NCI-H2227 (cell line): ENCODE data around the gene CACNG1.
A peak's percentile ranks its signal among the peaks of the same experiment; 100 is the strongest.

Source experiments
- DNase-seq: peaks from one replicate; lab custom pipeline; 2025; ENCODE audit not compliant: unreplicated experiment; lab: John Stamatoyannopoulos, UW

Gene CACNG1, protein sequence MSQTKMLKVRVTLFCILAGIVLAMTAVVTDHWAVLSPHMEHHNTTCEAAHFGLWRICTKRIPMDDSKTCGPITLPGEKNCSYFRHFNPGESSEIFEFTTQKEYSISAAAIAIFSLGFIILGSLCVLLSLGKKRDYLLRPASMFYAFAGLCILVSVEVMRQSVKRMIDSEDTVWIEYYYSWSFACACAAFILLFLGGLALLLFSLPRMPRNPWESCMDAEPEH

DNA sequence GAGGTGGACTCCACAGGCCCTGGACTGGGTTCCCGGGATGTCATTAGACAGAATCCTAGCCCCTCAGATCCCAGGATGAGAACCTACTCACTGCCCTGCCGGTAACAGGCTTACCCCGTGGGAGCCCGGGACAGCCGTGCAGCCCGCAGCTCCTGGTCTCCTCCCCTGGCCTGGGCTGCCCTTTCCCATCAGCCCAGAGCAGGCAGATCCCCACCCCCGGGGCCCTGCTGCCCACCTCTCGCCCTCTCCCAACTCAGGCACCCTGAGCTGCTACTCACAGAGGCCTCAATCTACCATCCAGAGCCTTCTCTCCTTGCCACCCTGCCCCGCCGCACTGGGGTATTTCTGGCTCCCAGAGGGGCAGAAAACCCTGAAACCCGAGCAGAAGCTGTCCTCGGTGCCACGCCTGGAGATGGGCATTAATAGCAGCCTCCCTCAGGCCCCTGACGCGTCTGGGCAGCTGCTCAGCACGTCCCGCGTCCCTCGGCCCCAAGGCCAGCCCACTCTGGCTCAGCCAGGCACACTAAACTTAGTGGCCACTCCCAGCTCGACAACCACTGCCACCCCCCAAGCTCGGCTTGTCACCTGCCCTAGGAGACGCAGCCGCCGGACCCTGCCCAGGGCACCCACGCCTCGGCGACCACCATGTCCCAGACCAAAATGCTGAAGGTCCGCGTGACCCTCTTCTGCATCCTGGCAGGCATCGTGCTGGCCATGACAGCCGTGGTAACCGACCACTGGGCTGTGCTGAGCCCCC is at the start of gene CACNG1:
CACNG1 (plus strand) TSS at position 539 of the 757 bp plus-strand sequence; CDS start at position 646, 107 bp downstream.
- no peak for DNase-seq

DNA sequence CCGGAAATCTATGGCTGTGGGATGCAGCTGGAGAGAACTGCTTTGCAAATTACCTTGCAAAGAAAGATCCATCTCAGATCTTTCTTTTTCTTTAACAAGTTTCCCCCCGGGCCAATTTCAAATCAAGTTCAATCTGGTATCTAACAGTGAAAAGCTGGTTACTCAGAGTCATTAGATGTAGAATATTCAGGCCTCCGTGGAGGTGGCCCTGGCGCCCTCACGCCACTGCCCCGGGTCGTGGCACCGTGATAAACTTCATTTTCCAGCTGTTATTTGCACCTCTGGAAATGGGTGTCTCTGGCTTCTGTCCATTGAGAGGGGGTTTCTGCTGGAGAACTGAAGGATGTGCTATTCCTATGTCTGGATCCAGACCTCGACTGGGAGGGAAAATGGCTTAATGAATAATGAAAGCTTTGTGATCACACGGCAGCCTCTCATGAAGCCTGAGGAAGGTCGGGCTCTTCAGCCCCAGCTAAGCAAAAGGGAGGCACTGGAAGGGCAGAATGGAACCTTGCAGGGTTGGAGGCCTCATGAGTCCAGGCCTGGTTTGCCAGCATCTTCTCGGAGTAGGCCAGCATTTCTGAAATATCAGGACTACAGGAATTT is 49.3 kb upstream of the CACNG1 start:
- DNase-seq, result no peak

DNA sequence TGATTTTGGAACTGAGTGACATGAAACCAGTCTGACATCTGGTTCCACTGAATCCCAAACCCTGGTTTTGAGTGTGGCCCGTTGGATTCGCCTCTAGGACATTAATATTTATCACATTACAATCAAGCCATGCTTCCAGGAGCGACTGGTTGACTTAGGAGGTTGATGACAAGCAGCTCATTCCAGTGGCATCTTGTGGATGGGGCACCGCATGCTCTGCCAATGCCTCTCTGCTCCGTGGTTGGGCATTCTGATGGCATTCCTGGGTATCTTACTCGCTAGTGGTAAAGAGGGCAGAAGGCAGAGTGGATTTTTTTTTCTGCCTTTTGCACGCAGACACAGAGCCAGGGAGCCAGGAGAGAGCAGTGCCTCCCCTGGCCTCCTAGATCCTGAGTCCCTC is 48.4 kb upstream of the CACNG1 start:
- no peak for DNase-seq

- DNase-seq, result no peak
These were observed 47.4 kb upstream of the CACNG1 start for GRCh38 chr17:66996926-66997325.

- no peak for DNase-seq
These were observed 41.1 kb upstream of the CACNG1 start for GRCh38 chr17:67003231-67003630.

GRCh38 chr17:67004181-67004580 is 40.2 kb upstream of the CACNG1 start:
- DNase-seq, result no peak

GRCh38 chr17:67007266-67007665 is 37.1 kb upstream of the CACNG1 start:
- no peak for DNase-seq

DNA sequence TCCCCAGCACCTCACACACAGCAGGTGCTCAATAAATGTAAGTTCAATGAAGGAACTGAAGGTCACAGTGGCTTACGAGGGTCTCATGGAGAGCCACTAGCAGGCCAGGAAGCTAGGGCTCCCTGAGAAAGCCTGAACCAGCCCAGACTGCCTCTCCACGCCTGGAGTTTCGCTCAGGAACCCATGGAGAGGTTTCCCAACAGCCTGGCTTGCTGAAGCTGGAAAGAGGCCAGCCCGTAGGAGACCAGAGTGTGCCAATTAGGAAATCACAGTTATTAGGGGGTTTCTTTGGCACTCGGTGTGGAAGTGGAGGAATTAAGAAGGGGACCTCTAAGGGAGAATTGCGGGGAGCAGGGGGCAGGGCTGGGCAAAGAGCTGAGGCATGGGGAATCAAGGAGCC is 36.3 kb upstream of the CACNG1 start:
- DNase-seq, result no peak

GRCh38 chr17:67011527-67012175 is 32.7 kb upstream of the CACNG1 start:
- DNase-seq, result no peak

- no peak for DNase-seq
These were observed 30.5 kb upstream of the CACNG1 start for GRCh38 chr17:67013891-67014290.

DNA sequence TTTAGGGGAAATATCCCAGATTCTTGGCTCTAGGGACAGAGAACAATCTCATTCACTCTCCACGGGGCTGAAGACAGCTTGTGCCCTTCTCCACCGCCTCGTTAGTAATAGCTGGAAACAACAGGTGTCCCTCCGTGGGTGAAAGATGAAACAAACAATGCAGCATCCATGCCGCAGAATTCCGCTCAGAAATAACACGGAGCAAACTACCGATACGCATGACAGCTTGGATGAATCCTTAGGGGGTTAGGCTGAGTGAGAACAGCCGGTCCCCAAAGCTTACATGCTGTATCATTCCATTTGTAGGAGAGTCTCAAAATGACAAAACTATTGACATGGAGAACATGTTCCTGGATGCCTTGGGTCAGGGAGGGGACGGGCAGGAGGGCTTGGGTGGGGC is 29.4 kb upstream of the CACNG1 start:
- no peak for DNase-seq

GRCh38 chr17:67016039-67016762 is 28.2 kb upstream of the CACNG1 start:
- DNase-seq, result no peak

GRCh38 chr17:67017910-67018309 is 26.4 kb upstream of the CACNG1 start:
- DNase-seq, result no peak

GRCh38 chr17:67018471-67019434 is 25.6 kb upstream of the CACNG1 start:
- DNase-seq, result peak; percentile 90

GRCh38 chr17:67019809-67020208 is 24.5 kb upstream of the CACNG1 start:
- no peak for DNase-seq

DNA sequence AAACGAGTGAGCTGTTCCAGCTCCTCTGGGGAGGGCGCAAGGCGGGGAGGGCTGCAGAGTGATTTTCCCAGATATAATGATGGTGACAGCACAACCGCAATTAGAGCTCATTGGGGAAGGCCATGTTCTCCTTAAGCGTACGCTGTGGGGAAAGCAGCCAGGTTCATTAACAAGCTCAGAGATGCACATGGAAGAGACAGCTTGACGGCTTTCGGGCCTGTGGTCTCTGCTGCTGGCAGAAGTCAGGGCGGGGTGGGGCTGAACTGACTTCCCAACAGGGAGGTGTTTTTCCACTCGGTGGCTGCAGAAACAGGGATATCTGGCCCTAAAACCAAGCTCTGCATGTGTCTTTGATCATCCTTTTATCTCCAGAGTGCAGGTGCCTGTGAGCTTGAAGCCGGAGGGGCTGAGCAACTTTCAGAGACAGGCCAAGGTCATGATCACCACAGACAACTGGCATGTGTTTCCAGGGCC is 24.0 kb upstream of the CACNG1 start:
- peak; percentile 32 for DNase-seq

DNA sequence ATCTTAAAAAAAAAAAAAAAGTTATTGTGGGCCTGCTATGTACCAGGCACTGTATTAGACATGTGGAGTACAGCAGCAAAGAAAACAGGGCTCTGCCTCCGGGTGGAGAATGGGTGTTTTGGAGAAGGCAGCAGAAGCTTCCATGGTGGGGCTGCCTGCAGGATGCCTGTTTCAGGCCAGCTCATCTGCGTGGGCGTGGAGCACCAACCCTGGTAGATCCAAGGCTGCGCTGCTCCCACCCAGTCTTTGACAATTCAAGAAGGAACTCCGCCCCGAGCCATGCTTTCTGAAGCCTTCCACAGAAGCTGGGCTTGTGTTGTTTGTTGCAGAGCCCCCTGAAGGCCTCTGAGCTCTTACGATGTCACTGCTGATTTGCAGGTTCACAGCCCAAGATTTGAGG is 23.2 kb upstream of the CACNG1 start:
- DNase-seq, result no peak

- no peak for DNase-seq
These were observed 22.5 kb upstream of the CACNG1 start for GRCh38 chr17:67021743-67022450.

DNA sequence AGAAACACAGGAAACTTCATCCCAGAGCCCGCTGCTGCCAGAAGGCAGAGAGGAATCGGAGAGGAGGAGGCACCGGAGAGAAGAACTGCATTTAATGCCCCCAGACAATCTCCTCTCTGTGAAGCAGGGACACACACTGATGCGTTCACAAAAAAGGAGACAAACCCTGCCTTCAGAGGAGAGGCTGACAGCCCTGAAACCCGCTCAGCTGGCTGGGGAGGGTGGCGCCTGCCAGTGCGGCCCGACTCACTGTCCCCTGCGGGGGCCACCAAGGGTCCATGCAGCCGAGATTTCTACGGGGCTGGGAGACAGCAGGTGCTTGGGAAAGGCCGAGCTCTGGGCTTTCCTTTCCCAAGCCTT is 21.9 kb upstream of the CACNG1 start:
- no peak for DNase-seq
